ENCODE results near the gene RNH1.

RNH1 gene

DNA sequence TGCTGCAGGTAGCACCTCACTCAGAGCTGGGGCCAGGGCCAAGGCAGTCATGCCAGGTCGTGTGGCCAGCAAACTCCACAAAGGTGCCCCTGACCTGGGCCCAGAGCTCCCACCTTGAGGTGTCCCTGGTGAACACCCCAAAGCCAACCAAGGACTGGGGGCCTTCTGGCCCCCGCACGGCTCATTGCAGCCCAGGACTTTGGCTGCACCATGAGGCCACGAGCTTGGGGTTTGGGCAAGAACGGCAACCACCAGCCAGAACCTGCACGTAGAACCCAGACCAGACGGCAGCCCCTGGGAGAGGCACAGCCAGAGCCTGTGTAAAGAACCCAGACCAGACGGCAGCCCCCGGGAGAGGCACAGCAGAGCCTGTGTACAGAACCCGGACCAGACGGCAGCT is 38.1 kb upstream of the RNH1 start:
- DNase-seq (ENCODE audit: low read depth) = no peak
- no peak for TF ChIP-seq CTCF (IDR thresholded peaks at IDR 0.05; ENCODE audit: insufficient read depth, low read depth, low read length, missing control alignments)

GRCh38 chr11:544817-545166 is 37.8 kb upstream of the RNH1 start:
- no peak overlapping the region for H3K4me3 ChIP-seq (ENCODE audit: low read depth, low read length)
- no peak for TF ChIP-seq CTCF (IDR thresholded peaks at IDR 0.05; ENCODE audit: insufficient read depth, low read depth, low read length, missing control alignments)
- DNase-seq (ENCODE audit: low read depth) = no peak

More for the DNA sequence above, 38.1 kb upstream of the RNH1 start:
- no peak overlapping the region for H3K4me3 ChIP-seq (ENCODE audit: low read depth, low read length)

DNA sequence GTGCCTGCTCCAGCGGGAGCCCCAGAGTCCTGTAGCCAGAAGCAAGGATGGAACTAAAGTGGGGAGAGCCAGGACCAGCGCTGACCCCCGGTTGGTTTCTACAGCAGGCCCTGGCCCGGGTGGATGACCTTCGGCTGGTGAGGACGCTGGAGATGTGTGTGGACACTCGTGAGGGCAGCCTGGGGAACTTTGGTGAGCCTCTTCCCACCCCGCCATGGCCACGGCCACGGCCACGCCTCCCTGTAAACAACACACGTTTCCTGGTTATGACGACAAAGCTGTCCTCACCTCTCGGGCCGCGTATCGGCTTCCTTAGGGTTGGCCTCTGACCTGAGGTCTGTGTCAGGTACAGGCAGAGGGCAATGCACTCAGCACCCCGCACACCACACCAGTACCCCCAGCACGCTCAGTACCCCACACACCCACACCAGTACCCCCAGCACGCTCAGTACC is 34.4 kb upstream of the RNH1 start:
- H3K4me3 ChIP-seq (ENCODE audit: low read depth, low read length) = no peak overlapping the region
- no peak for TF ChIP-seq CTCF (IDR thresholded peaks at IDR 0.05; ENCODE audit: insufficient read depth, low read depth, low read length, missing control alignments)
- DNase-seq (ENCODE audit: low read depth) = no peak

GRCh38 chr11:540583-541432 is 33.8 kb upstream of the RNH1 start:
- H3K4me3 ChIP-seq (ENCODE audit: low read depth, low read length) = no peak overlapping the region
- no peak for TF ChIP-seq CTCF (IDR thresholded peaks at IDR 0.05; ENCODE audit: insufficient read depth, low read depth, low read length, missing control alignments)
- DNase-seq (ENCODE audit: low read depth) = no peak

DNA sequence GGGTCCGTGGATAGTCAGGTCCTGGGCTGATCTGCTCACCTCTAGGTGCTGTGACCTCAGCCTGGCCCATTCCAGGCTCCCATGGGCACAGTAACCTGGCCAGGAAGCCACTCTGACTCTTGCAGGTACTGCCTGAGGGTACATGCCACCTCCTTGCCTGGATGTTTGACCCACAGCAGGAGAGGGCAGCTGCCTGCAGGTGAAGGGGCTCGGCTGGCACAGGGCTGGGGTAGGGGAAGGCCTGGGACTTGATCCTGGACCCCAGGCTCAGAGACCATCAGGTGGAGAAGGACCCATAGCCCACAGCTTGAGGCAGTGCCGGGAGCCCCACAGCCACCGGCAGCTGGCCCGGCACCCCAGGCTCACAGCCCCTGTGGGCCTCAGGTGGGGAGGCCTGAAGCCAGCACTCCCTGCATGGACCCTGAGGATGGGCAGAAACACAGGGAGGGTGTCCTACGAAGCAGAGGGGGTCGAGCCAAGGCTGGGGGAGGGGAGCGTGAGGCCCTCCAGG is 33.0 kb upstream of the RNH1 start:
- TF ChIP-seq CTCF (IDR thresholded peaks at IDR 0.05; ENCODE audit: insufficient read depth, low read depth, low read length, missing control alignments) = no peak
- H3K4me3 ChIP-seq (ENCODE audit: low read depth, low read length) = no peak overlapping the region
- no peak for DNase-seq (ENCODE audit: low read depth)

DNA sequence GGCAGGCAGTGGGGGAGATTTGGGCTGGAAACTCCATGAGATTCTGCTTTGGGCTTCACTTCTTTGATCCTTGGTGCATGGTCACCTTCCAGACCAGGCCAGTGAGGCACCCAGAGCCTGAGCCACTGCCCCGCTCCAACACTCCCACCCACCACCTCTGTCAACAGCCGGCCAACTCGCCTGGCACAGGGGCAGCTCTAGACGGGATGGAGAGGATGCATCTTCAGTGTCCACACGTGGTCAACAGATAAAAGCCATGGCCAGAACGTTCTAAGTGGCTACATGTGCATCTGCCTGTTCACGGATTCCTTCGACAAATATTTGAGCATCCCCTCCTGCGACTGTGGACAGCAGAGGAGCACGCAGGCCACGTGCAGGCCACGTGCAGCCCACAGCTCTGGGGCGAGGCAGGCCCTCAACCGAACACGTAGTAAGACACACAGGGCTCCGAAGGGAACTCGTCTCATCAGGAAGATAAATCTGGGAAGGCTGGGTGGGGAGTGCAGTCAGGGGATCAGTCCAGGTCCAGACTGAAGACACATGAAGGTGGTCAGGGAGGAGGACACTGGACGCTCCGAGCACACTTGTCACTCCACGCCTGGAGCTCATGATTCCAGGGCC is 31.5 kb upstream of the RNH1 start:
- DNase-seq (ENCODE audit: low read depth) = no peak
- no peak for TF ChIP-seq CTCF (IDR thresholded peaks at IDR 0.05; ENCODE audit: insufficient read depth, low read depth, low read length, missing control alignments)
- no peak overlapping the region for H3K4me3 ChIP-seq (ENCODE audit: low read depth, low read length)

Measured in GM12865 (cell line).